Ovary (tissue), 3 donors: ENCODE data around the gene C4orf54.

Source experiments
- CTCF ChIP-seq, 3 donors: fragments of 450-650 bp in 2 of 3; fragments of 200-600 bp in 1 of 3; IDR thresholded peaks; one replicate each; pipeline versions ENCODE4 v1.5.1 to v1.8.0; 2016 to 2022; ENCODE audit warnings: antibody characterized with exemption in 3 of 3, mild to moderate bottlenecking in 1 of 3
- POLR2A ChIP-seq: fragments of 450-650 bp; IDR thresholded peaks from one replicate; pipeline ENCODE4 v1.6.1; 2017; ENCODE audit warnings: antibody characterized with exemption, mild to moderate bottlenecking, moderate library complexity
- donor health status: DM: no; HTN: no; CAD: no.

- TF ChIP-seq POLR2A: no peak
- TF ChIP-seq CTCF (IDR thresholded peaks at IDR 0.05): no peak
Measured at GRCh38 chr4:99693140-99693539, 35.5 kb upstream of the C4orf54 start.
